ENCODE results near the gene FGFR2.
"Not testable (repeated sequence)": the region's sequence is repeated elsewhere in the genome, so short reads cannot be mapped to it uniquely, and the experiment has no call there.

The FGFR2 gene

DNA sequence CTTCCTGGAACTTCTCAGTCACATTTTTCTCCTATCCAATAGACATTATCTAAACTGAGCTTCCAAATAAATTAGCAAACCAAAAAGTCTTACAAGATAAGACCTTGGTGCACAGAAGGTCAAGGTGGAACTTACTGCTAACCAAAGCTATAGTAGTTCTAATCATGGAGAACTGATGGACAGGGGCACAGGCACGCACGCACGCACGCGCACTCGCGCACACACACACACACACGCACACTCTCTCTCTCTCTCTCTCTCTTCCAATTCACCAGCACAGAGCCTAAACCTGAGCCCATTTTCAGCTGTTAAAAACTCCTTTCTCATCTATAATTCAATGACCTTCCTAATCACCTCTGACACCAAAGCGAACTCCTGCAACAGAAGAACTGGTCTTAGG is 7.5 kb downstream of the FGFR2 start:
- DNase-seq (ENCODE audit: low read depth in 2 of 2), result no peak

- no peak for DNase-seq (ENCODE audit: low read depth in 2 of 2)
Measured at GRCh38 chr10:121589553-121589952, 8.7 kb downstream of the FGFR2 start.

DNA sequence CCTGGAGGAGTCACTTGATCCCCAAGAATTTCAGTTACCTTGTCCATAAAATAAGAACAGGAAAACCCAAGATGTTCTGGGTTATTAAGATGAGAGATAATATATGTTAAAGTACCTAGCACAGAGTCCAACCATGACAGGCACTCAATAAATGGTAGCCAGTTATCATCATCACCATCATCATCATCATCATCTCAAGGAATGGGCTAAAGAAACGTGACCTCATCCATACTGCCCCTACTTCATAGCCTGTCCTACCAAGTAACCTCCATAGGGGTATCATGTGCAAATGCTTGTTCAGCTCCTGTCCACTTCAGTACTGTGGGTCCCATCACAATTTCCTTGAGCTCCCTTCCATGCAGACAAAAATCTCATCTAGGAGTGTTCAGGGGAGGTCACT is 14.4 kb downstream of the FGFR2 start:
- DNase-seq (ENCODE audit: low read depth in 2 of 2), result no peak

DNA sequence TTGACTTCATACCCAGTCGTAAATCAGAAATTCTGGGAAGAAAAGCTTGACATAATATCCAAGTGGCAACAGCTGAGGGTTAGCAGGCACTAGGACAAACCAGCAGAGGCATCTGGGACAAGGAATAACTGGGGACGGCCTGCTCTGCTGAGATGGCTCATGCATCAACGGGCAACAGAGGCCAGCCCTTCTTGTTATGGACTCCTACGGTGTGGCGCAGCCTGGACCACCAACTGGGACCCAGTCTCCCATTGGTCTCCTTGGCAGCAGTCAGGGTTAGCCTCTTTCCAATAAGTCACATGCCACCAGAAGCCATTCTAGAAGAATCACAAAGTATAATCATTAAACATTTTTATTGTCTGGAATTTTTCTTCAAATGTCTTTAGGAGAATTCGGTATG is 15.0 kb downstream of the FGFR2 start:
- no peak for DNase-seq (ENCODE audit: low read depth in 2 of 2)

DNA sequence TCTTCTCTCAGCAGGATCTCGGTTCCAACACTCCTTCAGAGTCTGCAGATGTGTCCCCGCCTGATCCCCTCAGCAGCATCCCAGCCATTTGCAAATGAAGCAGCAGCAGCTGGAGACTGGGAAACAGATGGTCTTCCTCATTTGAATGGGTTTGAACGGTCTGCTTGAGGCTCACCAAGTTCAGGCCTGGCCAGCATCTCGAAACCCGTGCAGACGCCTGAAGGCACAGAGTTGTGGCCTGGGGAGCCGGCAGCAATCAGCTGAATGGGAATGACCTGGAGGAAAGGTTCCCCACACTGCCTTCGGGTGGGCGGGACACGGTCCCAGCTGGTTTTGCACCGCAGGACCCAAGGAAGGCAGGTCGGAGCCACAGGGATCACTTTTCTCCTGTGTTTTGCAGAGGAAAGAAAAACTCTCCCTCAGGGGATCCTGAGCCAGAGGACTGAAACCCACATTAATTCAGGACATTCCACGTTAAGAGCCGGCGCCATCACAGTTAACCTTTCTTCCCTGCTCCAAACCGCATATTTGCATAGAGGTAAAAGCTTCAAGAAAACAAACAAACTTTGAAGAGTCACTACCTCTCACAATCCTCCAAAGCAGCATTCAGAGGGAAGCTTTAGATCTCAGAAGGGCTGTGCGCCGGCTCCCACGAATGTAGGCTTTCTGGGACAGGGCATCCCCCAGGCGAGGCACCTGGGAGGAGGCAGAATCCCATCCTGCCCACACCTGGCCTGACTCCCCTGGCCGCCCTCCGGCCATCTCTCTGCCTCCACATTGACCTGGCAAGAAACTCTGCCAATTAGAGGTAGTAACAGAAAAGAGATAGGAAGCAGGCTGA is 17.7 kb downstream of the FGFR2 start:
- no peak for DNase-seq (ENCODE audit: low read depth in 2 of 2)

- no peak for DNase-seq (ENCODE audit: low read depth in 2 of 2)
Measured at GRCh38 chr10:121579656-121580055, 18.6 kb downstream of the FGFR2 start.

DNA sequence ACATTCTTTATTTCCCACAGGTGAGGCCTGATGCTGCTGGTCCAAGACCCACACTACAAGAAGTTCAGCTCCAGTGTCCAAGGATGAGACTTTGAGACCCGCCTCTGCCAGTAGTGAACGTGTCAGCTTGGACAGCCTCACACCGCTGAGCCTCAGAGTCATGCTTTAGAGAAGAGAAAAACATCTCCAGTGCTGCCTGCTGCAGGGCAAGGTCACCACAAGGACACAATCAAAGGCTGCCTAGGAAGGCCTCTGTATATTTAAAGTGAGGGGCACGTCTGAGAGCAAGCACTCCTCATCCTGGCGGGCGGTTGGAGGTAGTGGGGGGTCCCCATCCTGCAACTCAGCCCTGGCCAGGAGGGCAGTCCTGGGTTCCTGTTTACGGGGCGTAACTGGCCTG is 19.3 kb downstream of the FGFR2 start:
- DNase-seq (ENCODE audit: low read depth in 2 of 2), result no peak

- no peak for DNase-seq (ENCODE audit: low read depth in 2 of 2)
Measured at GRCh38 chr10:121578298-121578697, 19.9 kb downstream of the FGFR2 start.

DNA sequence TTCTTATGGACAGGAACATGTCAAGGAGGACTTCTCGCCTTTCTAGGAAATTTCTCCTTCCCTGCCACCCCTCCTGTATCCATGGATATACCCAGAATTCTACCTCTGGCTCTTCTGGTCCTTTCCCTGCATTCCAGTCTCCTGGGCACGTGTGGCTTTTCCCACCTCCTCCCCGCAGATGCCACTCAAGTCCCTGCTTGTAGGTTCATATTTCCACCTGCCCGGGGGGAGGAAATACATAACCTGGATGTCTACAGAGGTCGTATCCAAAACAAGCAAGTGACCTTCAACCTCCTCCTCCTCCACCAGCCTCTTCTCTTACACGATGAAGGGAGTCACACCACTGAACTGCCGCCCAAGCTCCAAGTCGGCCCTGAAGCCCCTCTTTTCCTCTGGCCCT is 20.7 kb downstream of the FGFR2 start:
- DNase-seq (ENCODE audit: low read depth in 2 of 2), result no peak

- DNase-seq (ENCODE audit: low read depth in 2 of 2), result no peak
Measured at GRCh38 chr10:121576139-121576538, 22.1 kb downstream of the FGFR2 start.

- DNase-seq (ENCODE audit: low read depth in 2 of 2), result no peak
Measured at GRCh38 chr10:121574519-121575166, 23.6 kb downstream of the FGFR2 start.

GRCh38 chr10:121573538-121573941 is 24.7 kb downstream of the FGFR2 start:
- no peak for DNase-seq (ENCODE audit: low read depth in 2 of 2)

GRCh38 chr10:121572859-121573537 is 25.2 kb downstream of the FGFR2 start:
- no peak for DNase-seq (ENCODE audit: low read depth in 2 of 2)

DNA sequence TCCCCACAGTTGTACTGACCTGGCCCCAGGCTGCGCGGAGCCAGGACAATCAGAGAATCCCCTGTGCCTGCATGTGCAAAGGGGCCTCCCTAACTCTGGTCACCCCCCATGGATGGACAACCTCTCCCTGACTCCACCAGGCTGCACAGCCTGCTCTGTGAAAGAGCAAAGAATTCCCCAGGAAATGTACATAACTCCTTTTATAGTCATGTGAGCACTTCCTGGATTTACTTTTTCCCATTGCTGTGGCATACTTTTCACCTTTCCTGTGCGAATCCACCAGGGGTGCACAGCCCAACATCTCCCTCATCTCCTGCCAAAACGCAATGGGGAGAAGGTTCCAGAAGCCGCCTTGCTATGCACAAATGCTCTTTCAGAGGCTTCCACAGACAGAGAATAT is 27.9 kb downstream of the FGFR2 start:
- DNase-seq (ENCODE audit: low read depth in 2 of 2), result no peak

DNA sequence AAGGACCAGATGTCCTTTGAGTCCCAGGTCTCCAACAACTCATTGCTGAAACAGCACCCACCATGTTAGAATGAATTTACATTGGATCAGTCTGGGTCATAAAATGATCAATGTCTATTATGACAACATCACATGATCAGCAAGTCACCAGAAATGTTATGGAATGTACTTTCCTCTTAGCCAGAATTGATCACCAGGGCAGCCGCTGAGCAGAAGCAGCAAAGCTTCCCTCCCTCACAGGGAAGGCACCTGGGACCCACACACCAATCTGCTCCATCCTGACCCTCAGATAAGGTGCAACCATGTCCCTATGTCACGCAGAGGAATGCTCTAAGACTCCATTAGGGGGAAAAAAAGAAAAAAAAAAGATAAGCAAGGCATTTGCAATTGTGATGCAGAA is 30.0 kb downstream of the FGFR2 start:
- no peak for DNase-seq (ENCODE audit: low read depth in 2 of 2)

DNA sequence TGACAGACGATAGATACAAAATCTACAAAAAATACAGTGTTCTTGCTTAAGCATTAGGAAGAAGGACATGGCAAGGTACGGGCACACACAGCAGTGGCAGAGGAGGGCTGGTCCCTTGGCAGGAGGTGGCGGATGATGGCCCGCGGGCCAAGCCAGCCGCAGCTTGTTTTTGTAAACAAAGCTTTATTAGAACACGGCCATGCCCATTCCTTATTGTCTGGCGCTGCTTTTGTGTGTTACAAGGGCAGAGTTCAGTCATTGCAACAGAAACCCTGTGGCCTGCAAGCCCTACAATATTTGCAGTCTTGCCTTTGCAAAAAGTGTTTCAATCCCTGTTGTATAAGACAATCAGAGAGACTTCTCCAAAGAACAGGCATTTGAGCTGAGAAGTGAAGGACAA is 30.7 kb downstream of the FGFR2 start:
- no peak for DNase-seq (ENCODE audit: low read depth in 2 of 2)

DNA sequence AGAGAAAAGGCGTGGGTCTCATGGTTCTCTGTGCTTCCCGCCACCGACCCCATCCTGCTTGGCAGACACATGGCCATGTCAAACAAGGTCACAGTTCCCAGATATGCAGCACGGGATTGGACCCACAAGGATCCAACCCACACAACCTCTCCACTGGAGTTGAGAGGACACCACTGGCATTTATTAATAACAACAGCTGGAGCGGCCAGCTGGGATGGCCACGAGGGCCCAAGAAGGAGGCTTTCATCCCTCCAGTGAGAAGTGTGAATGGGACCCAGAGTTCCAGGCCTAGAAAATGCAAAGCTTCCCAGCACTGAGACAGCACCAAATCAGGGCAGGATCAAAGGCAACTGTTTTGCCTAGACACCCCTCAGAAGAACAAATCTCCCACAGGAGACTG is 31.5 kb downstream of the FGFR2 start:
- DNase-seq (ENCODE audit: low read depth in 2 of 2), result no peak

- DNase-seq (ENCODE audit: low read depth in 2 of 2), result no peak
Measured at GRCh38 chr10:121559326-121560026, 38.8 kb downstream of the FGFR2 start.

DNA sequence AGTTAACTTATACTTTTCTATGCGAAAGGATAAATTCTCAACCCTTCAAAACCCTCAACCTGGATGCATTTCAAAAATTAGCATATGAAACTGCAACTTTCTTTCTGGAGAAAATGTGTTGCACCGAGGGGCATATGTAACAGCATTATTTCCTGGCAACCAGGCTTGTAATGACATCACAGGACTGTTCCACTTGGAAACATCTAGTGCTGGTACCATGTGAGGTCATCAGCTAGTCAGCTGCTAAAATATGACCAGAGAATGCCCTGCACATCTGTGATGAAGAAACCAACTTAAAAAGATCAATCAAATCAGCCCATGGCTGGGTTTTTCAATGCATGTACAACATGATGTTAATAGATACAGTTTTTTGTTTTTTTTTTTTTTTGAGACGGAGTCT is 40.0 kb downstream of the FGFR2 start:
- no peak for DNase-seq (ENCODE audit: low read depth in 2 of 2)

DNA sequence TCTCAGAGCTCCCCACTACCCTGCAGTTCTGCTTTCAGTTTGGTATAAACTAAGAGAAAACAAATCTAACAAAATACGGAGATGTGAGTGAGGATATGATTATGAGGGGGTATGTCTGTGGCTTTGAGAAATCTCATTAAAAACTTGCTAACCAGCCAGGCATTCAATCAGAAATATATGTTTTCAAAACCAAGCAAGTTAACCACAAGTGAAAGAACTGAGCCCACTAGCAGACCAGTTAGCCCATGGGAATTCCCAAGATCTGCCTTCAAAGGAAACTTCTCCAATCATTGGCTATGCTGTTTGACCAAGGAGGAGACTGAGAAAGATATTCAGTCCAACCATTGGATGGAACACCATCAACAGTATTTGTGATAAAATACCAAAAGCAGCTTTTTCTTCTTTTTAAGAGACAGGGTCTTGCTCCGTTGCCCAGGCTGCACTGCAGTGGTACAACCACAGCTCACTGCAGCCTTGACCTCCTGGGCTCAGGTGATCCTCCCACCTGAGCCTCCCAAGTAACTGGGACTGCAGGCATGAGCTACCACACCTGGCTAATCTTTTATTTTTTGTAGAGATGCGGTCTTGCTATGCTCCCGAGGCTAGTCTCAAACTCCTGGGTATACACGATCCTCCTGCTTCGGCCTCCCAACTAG is 41.2 kb downstream of the FGFR2 start:
- DNase-seq (ENCODE audit: low read depth in 2 of 2), result no peak

DNA sequence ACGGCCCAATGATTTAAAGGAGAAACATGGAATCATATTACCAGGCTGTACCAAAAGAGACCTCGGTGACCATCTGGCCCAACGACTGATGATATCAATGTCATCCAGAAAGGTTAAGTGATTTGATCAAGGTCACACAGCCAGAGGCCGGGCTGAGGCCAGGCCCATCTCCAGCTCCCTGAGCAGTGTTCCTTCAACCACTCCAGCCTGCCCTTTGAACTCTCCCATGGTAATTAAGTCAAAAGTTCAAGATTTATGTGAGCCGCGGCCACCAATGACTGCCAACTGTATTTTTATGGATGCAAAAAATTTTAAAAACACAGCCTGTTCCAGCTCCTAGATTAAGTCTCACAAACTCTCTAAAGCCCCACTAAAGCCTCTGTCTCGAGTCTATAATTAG is 41.8 kb downstream of the FGFR2 start:
- DNase-seq (ENCODE audit: low read depth in 2 of 2), result no peak

GRCh38 chr10:121554916-121555315 is 43.3 kb downstream of the FGFR2 start:
- DNase-seq (ENCODE audit: low read depth in 2 of 2), result not testable (repeated sequence)

All from stimulated activated CD8-positive, alpha-beta memory T cell treated with anti-CD3 and anti-CD28 coated beads, Interleukin-15, amount 100 ng/mL, for 4 hours (primary cell).